Lower lobe of right lung (tissue), 2 donors: ENCODE data around the gene AGPAT3. TPM values are rescaled to one million over a fixed set of nuclear protein-coding genes. Genes with fewer than 3 reads are reported as not detected.
"Not testable (repeated sequence)": the region's sequence is repeated elsewhere in the genome, so short reads cannot be mapped to it uniquely, and the experiment has no call there.

Source experiments
- ATAC-seq, 2 donors: fragments of 200-7000 bp; cut with Tn5 transposase; one replicate each; pipeline ENCODE4 v1.9.1; 2020 to 2022; ENCODE audit warnings: mild to moderate bottlenecking in 2 of 2, moderate library complexity in 2 of 2
- DNase-seq: peaks from one replicate; pipeline ENCODE4 v3.0.0-alpha.2; 2020
- H3K27ac ChIP-seq: fragments of 200-600 bp; one replicate; pipeline ENCODE4 v1.8.0; 2022
- H3K27me3 ChIP-seq: fragments of 200-600 bp; one replicate; pipeline ENCODE4 v1.8.0; 2022; ENCODE audit warnings: low read depth
- H3K36me3 ChIP-seq: fragments of 200-600 bp; one replicate; pipeline ENCODE4 v1.8.0; 2022; ENCODE audit warnings: mild to moderate bottlenecking
- H3K4me1 ChIP-seq: fragments of 200-600 bp; one replicate; pipeline ENCODE4 v1.8.0; 2022
- H3K4me3 ChIP-seq: fragments of 200-600 bp; one replicate; pipeline ENCODE4 v1.8.0; 2022; ENCODE audit warnings: mild to moderate bottlenecking
- H3K9me3 ChIP-seq: fragments of 200-600 bp; one replicate; pipeline ENCODE4 v1.8.0; 2022
- intact Hi-C: fragments of 100-400 bp; cut with DNase I; formaldehyde crosslinking; loops from one replicate; pipeline ENCODE4 v1.11.0; 2022
- total RNA-seq: library from RNA; stranded (reverse); fragmentation: NEBNext Ultra II Directional; extraction: Animal tissue kit (Norgen Biotek cat#: 25700); gene quantifications from one replicate; pipeline ENCODE4 v1.2.1, GENCODE V29; 2021
- TF ChIP-seq, protein P1 (sequence below): fragments of 200-600 bp; IDR thresholded peaks from one replicate; pipeline ENCODE4 v1.8.0; 2022; ENCODE audit warnings: antibody characterized with exemption, mild to moderate bottlenecking
- donor health status: DM: no; HTN: yes; CAD: no; lungs with severe emphysema.

The AGPAT3 gene
- total RNA-seq, 1 donor from 2014 or later = 83.3 TPM

DNA sequence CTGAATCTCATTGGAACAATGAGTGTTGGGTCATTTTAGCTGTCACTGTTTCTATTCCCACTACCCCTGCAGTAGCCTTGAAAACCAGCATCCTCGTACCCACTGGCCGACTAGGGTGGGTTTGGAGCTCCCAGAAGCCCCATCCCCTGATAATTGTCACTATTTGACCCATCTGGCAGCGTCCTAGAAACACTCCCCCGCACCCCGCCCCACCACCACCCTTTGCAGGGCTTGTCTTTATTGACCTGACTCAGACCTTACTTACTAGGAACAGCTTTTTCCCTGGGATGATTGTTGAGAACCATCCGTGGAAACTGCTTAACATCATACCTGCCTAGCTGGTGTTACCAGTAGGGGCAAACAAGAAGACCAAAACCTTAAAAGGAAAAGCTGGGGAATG is 28.4 kb upstream of the AGPAT3 start:
- intact Hi-C loops = no loop called here
- TF ChIP-seq, protein P1, sequence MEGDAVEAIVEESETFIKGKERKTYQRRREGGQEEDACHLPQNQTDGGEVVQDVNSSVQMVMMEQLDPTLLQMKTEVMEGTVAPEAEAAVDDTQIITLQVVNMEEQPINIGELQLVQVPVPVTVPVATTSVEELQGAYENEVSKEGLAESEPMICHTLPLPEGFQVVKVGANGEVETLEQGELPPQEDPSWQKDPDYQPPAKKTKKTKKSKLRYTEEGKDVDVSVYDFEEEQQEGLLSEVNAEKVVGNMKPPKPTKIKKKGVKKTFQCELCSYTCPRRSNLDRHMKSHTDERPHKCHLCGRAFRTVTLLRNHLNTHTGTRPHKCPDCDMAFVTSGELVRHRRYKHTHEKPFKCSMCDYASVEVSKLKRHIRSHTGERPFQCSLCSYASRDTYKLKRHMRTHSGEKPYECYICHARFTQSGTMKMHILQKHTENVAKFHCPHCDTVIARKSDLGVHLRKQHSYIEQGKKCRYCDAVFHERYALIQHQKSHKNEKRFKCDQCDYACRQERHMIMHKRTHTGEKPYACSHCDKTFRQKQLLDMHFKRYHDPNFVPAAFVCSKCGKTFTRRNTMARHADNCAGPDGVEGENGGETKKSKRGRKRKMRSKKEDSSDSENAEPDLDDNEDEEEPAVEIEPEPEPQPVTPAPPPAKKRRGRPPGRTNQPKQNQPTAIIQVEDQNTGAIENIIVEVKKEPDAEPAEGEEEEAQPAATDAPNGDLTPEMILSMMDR = no peak
- Histone ChIP-seq H3K4me1 (peaks cover 18% of the 10 kb centered on the region), H3K36me3 (no peaks in the 10 kb centered on the region), H3K27ac (no peak overlapping the region), H3K27me3 (no peaks in the 10 kb centered on the region), H3K9me3 (no peaks in the 10 kb centered on the region), H3K4me3 (no peak overlapping the region)
- DNase-seq (no peak), ATAC-seq (no peak)

DNA sequence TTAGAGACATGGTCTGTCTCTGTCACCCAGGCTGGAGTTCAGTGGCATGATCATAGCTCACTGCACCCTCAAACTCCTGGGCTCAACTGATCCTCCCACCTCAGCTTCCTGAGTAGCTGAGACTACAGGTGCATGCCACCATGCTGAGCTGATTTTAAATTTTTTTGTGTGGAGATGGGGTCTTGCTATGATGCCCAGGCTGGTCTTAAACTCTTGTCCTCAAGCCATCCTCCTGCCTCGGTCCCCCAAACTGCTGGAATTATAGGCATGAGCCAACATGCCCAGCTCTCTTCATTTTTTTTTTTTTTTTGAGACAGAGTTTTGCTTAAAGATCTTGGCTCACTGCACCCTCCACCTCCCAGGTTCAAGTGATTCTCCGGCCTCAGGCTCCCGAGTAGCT is 24.8 kb upstream of the AGPAT3 start:
- Histone ChIP-seq H3K27ac (no peak overlapping the region), H3K36me3 (no peaks in the 10 kb centered on the region), H3K4me1 (peaks cover 6% of the 10 kb centered on the region), H3K4me3 (no peak overlapping the region), H3K27me3 (no peaks in the 10 kb centered on the region), H3K9me3 (no peaks in the 10 kb centered on the region)
- DNase-seq (no peak), ATAC-seq (no peak)
- TF ChIP-seq, protein P1 = no peak
- intact Hi-C loops = no loop called here

DNA sequence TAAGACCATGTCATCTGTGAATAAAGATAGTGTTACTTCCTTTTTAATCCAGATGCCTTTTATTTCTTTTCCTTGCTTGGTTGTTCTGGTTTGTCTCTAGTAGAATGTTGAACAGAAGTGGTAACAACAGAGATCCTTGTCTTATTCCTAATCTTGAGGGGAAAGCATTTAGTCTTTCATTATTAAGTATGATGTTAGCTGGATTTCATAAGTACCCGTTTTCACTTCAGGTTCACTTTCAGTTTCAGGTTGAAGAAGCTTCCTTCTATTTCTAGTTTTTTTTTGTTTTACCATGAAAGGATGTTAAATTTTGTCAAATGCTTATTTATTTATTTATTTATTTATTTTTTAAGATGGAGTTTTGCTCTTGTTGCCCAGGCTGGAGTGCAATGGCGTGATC is 22.3 kb upstream of the AGPAT3 start:
- H3K27ac ChIP-seq = no peak overlapping the region
- ATAC-seq (no peak), DNase-seq (no peak)
- H3K27me3 ChIP-seq = no peaks in the 10 kb centered on the region
- no peaks in the 10 kb centered on the region for H3K4me1 ChIP-seq
- no peaks in the 10 kb centered on the region for H3K9me3 ChIP-seq
- intact Hi-C loops = no loop called here
- no peak overlapping the region for H3K4me3 ChIP-seq
- TF ChIP-seq, protein P1 = no peak
- no peaks in the 10 kb centered on the region for H3K36me3 ChIP-seq

DNA sequence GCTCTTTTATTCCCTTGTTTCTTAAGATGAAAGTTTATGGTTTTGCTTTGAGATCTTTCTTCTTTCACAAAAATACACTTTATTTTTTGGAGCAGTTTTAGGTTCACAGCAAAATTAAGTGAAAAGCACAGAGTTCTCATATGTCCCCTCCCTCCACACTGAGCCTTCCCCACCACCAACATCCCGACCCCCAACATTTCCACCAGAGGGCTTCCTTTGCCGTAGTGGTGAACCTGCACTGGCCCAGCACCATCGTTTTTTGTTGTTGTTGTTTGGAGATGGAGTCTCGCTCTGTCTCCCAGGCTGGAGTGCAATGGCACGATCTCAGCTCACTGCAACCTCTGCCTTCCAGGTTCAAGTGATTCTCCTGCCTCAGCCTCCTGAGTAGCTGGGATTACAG is 20.1 kb upstream of the AGPAT3 start:
- H3K4me1 ChIP-seq, H3K27me3 ChIP-seq, H3K4me3 ChIP-seq, ATAC-seq, H3K9me3 ChIP-seq, DNase-seq, H3K27ac ChIP-seq, intact Hi-C loops, H3K36me3 ChIP-seq: not testable (repeated sequence)

DNA sequence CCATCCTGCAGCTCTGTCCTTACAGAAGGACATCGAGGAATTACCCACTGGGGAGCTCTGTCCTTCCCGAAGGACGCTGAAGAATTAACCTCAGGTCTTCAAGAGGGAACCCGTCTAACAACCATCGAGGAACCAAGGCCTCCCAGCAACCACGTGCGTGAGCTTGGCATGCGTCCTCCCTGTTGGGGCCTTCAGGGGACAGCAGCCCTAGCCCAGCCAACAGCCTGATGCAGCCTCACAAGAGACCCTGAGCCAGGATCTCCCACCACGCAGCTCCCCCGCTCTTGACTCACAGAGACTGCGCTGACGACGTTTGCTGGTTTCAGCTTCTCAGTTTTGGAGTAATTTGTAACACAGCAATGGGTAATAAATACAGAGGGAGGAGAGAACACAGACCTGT is 19.6 kb upstream of the AGPAT3 start:
- no peaks in the 10 kb centered on the region for H3K9me3 ChIP-seq
- H3K27ac ChIP-seq = no peak overlapping the region
- no peaks in the 10 kb centered on the region for H3K27me3 ChIP-seq
- TF ChIP-seq, protein P1 = no peak
- DNase-seq = no peak
- peaks cover 10% of the 10 kb centered on the region for H3K4me1 ChIP-seq
- no peaks in the 10 kb centered on the region for H3K36me3 ChIP-seq
- intact Hi-C loops = no loop called here
- ATAC-seq = no peak
- H3K4me3 ChIP-seq = no peak overlapping the region

DNA sequence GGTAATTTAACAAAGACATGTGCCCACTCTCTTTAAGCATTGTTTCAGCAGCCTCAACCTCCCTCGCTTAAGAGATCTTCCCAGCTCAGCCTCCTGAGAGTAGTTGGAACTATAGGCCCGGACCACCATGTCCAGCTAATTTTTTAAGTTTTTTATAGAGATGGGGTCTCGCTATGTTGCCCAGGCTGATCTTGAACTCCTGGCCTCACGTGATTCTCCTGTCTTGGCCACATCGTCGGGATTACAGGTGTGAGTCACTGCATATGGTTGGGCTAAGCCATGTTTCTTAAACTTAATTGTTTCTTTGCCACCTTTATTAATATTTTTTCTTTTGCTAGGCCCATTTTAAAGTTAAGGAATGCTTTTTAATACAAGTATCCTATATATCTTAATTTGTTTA is 18.6 kb upstream of the AGPAT3 start:
- TF ChIP-seq, protein P1 = no peak

More for the DNA sequence above, 18.6 kb upstream of the AGPAT3 start:
- DNase-seq = no peak
- H3K27me3 ChIP-seq = no peaks in the 10 kb centered on the region
- peaks cover 10% of the 10 kb centered on the region for H3K4me1 ChIP-seq
- H3K36me3 ChIP-seq = no peaks in the 10 kb centered on the region
- intact Hi-C loops = no loop called here
- no peak overlapping the region for H3K27ac ChIP-seq
- ATAC-seq = no peak
- no peaks in the 10 kb centered on the region for H3K9me3 ChIP-seq
- no peak overlapping the region for H3K4me3 ChIP-seq
